Stimulated activated CD8-positive, alpha-beta memory T cell treated with anti-CD3 and anti-CD28 coated beads, Interleukin-7, amount 100 ng/mL, for 4 hours (primary cell): ENCODE results near the gene VEPH1.

Source experiments
- DNase-seq, 2 donors: peaks; one replicate each; pipeline ENCODE4 v3.0.0-alpha.2; 2020; ENCODE audit warnings: low read depth in 2 of 2

VEPH1 gene

GRCh38 chr3:157477441-157477840 lies 25.8 kb downstream of the VEPH1 start:
- no peak for DNase-seq

- no peak for DNase-seq
Observed at GRCh38 chr3:157475921-157476414, 27.2 kb downstream of the VEPH1 start.

GRCh38 chr3:157472648-157473047 lies 30.6 kb downstream of the VEPH1 start:
- no peak for DNase-seq

DNA sequence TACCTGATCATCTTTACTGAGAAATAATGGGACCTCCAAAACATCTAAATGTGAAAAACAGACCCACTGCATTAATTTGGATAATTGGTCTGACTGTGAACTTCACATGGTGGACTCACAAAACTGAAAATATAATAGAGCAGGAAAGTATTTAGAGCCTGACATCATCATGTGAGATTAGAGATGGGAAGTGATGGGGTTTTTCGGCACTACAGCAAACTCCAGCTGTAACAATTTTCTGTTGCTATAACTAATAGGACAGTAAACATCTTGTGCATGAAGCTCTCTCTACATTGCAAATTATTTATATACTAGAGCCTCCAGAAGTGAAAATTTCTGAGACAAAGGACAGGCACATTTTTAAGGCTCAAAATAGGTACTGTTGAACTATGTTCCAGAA lies 32.2 kb downstream of the VEPH1 start:
- DNase-seq, result no peak

DNA sequence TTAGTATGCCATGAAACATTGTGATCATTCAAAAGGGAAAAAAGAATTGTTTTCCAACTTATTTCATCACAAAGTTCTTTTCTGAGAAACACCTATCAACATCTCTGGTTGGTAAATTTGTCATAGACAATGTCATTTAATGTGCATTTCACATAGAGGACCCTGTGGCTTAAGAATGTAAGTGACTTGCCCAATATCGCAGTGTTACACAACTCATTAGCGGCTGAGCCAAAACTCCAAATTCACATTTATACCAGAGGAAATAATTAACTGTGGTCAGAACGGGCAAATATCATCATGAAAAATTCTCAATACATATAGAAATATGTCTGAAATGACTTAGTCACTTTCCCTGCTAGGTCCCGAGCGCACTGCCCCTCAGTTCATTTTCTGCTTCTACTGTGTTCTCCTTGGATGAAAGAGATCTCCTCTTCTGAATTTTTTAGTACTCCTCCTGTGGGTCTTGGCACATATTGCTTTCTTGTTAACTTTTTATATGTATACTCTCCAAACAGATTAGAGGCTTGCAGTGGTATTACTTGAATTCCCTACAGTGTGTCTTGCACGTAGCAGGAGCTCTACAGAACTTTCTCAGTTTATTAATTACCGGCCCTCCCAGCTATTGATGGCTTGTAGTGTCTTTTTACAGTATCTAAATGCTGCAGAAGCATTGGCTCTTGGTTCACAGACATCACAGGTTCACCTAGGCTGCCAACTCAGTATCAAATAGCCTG lies 33.5 kb downstream of the VEPH1 start:
- DNase-seq, result no peak

- DNase-seq, result no peak
Observed at GRCh38 chr3:157467200-157467599, 36.0 kb downstream of the VEPH1 start.

DNA sequence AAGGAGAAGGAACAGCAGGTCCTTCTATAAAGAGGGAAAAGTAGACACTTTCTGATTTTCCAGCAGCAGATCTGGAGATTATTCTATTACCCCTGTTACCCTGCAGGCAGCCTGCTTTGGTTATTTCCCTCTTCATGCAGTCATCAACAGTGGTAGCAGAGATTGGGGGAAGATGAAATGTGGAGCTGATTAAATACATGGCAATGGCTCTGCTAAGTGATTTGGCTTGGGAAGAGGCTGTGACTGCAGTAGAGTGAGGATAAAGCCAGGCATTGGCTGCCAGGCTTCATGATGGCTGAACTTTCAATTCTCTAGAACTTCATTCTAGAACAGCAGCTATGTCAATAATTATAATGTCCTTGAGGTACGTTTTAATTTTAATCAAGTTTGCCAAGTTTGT lies 37.5 kb downstream of the VEPH1 start:
- DNase-seq, result no peak

- DNase-seq, result no peak
Observed at GRCh38 chr3:157464321-157464720, 38.9 kb downstream of the VEPH1 start.

- DNase-seq, result no peak
Observed at GRCh38 chr3:157463816-157464215, 39.4 kb downstream of the VEPH1 start.

DNA sequence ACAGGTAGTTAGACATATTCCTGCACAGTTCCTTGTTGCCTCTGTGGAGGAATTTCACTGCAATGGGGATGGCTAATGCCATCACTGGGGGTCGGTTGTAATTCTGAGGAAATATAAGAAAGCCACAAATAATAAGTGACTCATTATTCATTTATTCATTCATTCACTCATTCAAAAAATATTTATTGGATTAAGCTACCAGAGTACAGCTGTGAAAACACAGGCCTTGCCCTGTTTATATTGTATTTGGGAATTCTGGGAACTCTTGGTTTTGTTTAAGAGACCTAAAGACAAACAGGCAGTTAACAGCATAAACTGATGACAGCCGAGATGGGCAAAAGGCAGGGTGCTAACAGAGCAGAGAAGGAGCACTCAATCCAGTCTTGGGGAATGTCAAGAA lies 43.0 kb downstream of the VEPH1 start:
- DNase-seq, result no peak

DNA sequence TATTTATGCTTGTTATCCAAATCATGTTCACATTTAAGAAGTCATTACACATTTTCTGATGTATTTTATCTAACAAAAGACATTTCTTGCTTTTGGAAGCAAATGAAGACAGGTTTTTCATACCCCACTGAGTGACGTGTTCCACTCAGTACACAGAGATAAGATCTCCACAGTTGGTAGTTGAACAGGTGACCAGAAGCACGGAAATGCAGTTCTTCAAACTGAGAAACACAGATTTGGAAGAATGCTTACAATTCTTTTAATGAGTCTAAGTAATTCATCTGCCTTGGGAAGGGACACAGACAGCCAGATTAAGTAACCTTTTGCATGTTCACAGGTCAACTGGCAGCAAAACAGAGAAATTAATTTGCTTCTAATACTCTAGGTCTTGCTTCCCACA lies 43.5 kb downstream of the VEPH1 start:
- DNase-seq, result no peak

DNA sequence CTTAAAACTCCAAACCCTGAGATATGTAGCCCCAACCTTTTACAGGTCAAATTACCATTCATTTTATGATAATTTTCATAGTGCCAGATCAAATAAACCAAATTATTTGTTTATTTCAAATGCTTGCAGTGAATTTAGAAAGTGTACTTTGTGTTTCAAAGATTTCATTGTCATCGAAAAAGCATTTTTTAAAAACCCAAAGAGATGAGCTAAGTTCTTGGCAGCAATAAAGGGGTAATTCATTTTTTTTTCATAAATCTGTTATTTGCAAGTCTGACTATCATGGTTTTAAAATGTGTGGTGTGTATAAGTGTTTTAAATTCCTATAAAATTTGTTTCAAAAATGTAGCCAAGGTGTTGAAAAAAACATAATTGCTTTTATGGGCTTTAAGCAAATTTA lies 49.4 kb downstream of the VEPH1 start:
- DNase-seq, result no peak

GRCh38 chr3:157452097-157452496 lies 51.1 kb downstream of the VEPH1 start:
- DNase-seq, result no peak

DNA sequence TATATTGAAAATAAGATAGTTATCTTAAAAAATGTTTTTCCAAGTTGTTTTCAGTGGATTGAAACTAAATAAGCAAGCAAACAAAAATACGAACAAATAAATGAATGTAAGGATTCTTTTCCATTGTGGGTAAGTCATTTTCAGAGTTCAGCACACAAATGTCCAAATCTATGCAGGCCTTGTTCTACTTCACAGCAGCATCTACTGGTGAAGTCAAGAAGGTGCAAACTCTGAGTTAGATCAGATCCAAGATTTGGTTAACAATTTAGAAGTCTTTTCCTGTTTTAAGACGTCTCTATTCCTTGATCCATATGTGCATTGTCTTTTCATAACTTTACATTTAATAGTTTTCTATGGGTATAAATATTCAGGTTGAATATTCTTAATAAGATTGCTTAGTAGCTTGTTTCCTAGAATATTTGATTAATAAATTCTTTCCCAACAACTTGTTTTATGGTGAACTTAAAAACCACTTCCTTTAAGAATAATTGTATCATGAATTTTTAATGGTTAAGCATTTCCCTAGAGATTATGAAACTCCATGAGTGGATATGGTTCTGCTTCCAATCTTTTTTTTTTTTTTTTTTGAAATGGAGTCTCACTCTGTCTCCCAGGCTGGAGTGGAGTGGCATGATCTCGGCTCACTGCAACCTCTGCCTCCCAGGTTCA lies 56.1 kb downstream of the VEPH1 start:
- DNase-seq, result no peak

- DNase-seq, result no peak
Observed at GRCh38 chr3:157445857-157446256, 57.4 kb downstream of the VEPH1 start.

GRCh38 chr3:157444797-157445184 lies 58.4 kb downstream of the VEPH1 start:
- no peak for DNase-seq

DNA sequence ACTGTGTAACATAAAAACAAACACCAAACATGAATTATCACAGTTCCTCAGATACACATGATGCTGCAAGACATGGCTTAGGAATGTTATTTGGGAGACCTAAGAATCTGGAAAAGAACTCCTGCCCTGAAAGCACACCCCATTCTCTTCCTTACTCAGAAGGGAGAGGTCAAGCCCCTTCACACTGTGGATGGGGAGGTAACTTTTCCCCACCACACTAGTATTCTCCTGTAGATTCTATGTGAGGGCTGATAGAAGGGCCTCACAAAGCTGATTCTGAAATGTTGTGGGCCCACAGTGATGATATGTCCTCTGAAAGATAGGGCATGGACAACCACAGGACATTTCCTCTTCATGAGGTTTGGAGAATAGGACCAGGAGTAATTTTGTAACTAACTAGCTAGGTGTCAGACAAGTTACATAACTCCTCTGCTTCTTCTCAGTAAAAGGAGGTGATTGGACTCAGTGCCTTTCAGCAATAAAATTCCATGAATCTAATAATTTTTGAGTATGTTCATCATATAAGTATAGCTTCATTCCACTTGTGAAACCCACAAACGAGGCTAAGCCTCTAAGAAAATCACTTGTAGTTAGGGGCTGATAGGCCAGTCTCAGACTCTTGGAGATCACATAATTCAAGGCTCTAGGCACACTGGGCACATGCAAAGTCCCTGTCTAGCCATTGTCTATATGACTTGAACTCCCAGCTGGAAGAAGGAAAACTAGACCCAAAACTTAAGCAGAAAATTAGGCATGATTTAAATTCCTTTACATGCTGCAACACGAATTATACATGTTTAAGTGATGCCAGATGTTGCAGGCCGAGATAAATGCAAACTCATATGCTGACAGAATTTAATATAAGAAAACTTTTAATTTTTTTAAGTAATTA lies 59.1 kb downstream of the VEPH1 start:
- no peak for DNase-seq

- no peak for DNase-seq
Observed at GRCh38 chr3:157442729-157443128, 60.5 kb downstream of the VEPH1 start.

- DNase-seq, result no peak
Observed at GRCh38 chr3:157441102-157441624, 62.1 kb downstream of the VEPH1 start.

DNA sequence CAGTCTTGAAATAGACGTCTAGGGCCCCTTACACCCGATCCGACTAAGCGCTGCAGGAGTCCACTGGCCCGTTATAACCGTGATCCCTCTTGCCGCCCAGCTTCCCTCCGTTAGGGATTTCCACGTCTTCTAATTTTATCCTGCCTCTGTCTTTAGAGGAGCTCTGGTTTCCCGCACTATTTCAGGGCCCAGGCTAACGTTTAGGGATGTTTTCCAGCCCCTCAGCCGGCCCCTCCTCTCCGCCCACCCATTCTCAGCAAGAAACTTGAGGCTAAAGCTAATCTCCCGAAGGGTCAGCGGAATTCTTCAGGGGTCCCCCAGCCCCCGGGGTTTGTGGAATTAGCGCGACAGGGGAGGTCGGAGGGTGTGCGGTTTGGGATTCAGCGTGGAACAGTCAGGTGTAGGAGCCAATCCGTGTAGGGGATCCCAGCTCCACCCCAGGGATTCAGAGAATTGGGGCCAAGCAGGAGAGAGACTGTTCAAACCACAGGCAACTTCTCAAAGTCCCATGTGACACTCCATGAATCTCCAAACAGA lies 65.0 kb downstream of the VEPH1 start:
- DNase-seq, result no peak

- DNase-seq, result no peak
Observed at GRCh38 chr3:157436583-157437291, 66.5 kb downstream of the VEPH1 start, which contains the start of gene PTX3. PTX3 (plus strand) TSS chr3:157436850; CDS start chr3:157436934, 84 bp downstream.
